Activated gamma-delta T cell (primary cell): ENCODE results near the gene PIANP.

Source experiments
- DNase-seq: peaks from one replicate; lab custom pipeline; 2025; lab: John Stamatoyannopoulos, UW

The PIANP gene

GRCh38 chr12:6703631-6704030 is 3.0 kb upstream of the PIANP start:
- no peak for DNase-seq

- DNase-seq = no peak
These were observed 608 bp upstream of the PIANP start for GRCh38 chr12:6701078-6701768.

DNA sequence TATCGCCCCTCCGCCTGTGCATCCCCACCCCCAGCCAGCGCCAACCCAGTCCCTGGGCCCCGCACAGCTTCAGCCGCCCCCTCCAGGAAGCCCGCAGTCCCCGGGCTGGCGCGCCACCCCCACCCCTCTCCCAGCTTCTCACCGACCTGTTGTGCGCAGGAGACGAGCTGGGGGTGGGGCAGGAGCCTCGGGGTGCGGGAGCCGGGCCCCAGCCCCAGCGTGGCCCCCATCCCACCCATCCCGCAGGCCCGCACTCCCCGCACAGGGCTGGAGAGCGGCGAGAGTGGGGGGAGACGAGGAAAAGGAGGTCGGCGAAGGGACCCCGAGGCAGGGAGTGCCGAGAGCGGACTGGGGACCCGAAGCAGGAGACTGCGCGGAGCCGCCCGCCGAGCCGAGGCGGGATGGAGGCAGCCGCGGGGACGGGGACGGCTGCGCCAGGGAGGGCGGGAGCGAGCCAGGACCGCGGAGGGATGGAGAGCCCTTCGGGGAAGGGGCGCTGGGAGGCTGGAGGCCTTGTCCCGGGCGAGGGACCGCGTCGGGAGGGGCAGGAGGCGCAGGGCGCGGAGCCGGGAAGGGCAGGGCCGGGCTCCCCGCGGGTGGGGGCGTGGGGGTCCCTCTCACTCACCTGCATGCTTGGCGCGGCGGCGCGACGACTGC is 498 bp downstream of the PIANP start:
- DNase-seq = no peak

DNA sequence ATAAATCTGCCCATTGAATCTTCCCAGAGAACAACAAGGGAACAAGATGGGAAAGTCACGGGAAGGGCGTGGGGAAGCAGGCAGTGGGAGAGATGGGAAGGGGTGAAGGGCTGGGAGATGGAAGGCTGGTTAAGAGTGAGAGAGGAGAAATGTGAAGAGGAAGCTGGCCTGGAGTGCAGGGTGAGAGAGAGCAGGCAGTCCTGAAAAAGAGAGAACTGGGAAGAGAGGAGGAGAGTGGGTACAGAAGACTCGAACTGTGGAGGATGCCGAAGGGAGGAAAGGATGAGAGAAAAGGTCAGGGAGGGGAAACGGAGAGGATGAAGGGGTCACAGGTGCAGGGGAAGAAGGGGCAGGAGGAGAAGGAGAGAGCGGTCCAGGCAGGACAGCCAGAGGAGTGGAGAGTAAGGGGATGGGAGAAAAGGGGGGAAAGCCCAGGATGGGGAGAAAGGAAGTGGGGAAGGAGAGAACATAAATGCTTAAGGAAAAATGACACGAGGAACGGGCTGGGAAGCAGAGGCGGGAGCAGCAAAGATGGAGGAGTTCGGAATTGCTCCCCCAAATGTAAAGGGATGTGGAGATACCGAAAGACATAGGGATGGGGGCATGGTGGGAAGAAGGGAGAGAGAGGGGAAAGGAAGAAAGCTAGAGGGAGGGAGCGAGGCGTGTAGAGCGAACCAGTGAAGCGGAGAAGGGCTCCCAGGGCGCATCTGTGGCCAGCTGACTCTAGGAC is 1.2 kb downstream of the PIANP start:
- DNase-seq = no peak

DNA sequence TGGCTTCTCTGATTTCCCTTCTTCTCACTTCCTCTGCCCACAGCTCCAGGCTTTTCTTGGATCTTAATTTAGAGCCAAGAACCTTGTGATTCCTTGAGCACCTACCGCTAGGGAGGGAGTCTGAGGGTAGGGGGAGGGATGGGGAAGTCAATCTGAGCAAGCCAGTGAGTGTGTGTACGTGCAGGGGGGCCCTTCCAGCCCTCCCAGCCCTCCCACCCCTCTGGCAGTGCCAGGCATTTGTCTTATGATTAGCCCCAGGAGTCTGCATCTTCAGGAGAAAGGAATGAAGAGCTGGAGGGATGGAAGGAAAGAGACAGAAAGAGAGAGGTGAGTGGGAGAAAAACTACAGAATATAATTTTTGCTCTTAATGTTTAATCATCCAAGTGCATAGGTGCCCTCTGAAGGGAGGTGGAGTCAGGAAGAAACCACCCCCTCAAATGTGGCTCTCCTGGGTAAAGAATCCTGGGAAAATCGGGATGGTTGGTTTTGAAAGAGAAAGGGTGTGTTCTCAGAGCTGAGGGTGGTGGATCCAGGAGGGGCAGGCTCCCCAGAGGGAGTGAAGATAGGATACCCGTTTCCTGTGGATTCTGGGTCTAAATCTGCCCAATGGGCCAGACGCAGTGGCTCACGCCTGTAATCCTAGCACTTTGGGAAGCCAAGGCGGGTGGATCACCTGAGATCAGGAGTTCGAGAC is 2.1 kb downstream of the PIANP start:
- no peak for DNase-seq

DNA sequence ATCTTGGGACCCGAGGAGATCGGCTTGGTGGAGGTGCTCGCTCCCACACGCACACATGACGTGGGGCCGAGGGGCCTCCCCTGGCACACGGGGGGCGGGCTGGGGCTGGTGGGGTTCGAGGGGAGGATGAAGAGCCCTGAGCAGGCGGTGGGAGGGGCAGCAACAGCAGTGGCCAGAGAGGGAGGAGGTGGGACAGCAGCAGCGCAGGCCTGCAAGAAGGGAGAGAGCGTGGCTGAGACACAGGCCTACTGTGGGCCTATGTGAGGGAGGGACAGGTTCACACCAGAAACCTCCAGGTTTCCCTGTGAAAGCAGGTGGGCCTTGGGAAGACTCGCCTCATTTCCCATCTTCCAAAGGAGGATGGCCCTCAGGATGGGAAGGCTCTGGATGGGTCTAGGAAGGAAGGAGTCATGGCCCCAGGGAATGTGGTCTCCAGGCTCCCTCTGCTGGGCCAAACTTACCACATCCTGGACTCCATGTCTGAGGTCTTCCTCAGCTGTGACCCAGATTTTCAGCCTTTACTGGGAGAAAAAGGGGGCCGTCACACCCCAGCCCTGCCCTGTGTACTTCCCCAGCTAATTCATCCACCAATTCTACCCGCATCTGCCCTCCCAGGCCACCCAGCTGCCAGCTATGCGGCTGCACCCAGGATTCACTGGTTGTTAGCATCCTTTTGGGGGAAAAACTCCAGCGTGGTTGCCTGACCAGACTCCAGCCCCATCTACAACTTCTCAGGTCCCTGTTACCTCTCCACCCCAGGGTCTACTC is 2.8 kb downstream of the PIANP start:
- no peak for DNase-seq

DNA sequence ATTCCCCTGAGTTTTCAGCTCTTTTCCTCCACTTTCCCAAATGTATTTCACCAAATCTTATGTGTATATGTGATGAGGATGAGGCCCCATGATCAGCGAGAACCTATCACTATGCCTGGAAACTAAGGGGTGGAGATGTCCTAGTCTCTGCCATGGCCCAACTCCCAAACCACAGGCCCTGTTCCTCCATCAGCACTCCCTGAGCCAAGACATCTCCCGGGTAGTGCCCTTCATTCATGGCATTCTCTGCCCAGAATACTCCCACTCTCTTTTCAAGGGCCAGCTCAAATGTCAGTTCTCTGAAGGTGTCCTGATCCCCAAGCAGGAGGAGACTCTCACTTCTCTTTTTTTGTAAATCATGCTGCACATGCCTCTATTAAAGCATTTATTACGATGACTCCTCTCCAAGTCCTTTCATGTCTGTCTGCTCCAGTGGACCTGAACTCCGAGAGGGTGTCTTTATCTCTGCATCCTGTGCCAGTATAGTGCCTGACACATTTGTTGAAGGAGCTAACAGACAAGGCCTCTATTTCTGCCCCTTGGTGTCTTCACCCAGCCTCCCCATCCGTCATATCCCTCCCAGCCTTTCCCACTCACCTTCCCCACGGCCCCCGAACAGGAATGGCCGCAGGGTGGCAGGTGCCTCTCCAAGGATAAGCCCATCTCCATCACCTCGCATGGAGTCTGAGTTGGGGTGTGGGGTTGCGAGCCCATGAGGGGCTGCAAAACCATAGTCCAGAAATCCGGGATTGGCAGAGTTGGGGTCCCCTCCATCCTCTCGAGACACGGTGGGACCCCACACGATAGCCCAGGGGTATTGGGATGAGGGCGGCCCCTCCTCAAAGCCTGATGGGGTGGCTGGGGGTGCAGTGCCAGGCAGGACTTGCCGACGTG is 3.7 kb downstream of the PIANP start:
- DNase-seq = no peak

- no peak for DNase-seq
These were observed 5.1 kb downstream of the PIANP start for GRCh38 chr12:6695313-6696045.

DNA sequence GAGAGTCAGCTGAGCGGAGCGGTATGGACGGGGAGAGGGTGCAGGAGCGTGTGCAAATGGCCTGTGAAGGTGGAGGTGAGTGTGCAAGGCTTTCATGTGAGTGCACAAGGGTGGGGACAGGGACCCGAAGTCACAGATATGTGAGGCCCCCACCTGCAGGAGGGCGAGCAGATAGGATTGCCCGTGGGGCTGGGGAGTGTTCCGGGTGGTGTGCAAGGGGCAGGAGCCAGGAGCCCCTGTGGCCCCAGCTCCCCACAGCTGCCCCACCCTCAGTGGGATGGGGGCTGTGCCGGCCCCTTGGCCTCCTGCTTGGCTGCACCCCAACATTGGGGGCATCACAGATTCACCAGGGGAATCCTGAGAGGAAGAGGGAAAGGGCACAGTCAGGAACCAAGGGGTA is 5.9 kb downstream of the PIANP start:
- DNase-seq = no peak

DNA sequence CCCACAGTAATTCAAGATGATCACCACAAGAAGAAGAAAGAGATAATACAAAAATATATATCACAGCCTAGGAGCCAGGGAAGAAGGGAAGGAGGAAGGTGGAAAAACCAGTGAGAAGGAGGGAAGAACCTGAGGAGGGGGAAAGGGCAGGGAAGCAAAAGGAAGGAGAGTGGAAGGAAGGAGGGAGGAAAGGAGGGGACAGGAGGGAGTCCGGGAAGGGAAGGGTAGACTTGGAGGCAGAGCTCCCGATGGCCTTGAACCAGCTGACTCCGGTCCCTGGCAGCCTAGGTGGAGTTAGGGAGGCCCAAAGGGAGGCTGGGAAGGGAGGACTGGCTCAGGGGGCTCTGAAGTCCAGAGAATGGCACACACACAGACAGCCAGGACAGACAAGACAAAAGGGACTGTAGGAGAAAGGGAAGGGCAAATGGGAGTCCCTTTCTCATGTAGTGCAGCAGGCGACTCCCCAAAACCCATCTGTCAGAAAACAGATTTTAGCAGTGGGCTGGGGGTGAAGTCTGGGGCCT is 6.7 kb downstream of the PIANP start:
- no peak for DNase-seq

DNA sequence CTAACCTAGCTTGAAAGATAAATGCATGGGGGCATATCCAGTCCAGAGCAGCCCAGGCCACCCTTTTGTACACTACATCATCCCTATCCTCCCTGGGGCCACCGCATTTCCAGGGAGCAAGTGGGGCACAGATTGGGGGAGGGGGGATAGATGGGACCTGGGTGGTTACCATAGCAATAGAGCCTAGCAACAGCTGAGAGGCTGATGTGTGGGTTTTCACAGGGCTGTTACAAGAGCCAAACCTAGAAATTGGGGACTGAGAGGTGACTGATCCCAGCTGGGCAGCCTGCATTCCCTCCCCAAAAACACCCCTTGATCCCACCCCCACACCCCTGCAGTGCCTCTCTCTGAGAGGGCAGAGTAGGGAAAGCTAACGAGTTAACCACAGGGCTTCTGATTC is 7.7 kb downstream of the PIANP start:
- no peak for DNase-seq

DNA sequence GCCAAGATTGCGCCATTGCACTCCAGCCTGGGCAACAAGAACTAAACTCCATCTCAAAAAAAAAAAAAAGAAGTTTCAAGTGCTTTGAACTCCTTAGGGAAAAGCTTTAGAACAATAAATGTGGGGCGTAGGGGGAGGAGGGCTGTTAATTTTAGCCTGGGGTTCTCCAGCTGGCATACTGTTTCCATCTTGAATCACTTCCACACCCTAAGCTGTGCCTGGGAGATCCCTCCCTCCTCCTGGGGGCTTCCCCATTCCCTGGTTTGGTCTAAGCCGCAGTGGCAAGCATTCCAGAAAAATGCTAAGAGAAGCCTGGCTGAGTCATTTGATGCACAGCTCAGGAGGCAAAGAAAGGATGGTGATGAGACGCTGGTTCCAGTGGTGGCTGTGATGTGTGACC is 9.1 kb downstream of the PIANP start:
- no peak for DNase-seq

DNA sequence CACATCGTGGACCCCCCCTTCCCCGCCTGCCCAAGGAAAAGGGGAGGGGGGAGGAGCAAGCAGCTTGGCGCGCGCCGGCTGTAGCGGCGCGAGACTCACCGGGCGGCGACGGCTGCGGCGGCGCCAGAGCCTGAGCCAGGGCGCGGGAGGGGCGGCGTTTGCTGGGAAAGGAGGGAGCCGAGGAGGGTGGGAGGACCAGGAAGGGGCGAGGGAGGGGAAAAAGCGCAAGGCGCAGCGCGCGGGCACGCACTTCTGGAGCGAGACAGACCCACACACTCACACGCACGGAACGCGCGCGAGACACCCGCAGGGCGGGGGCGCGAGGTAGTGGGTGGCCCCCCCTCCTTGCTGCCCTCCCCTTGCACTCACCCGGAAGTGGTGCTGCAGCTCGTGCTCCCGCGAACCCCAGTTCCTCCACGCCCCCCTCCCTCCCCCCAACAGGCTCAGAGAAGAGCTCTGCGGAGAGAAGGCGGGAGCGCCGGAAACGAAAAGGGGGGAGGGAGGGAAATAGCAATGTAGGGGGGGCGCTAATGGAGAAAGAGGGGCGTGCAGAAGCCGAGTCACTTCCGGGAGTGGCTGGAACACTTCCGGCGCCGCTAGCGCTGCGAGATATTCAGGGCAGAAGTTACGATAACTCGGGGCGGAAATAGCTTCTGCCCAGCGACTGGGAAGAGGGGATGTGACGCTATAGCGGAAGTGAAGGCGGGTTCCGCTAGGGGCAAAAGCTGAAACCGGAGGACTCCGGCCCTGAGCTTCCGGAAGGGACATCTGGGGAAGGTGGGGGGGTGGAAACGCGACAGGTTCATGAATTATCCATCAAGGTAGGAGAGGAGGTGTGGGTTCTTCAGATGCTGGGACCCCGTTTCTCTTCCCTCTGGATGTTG is 11.4 kb downstream of the PIANP start, which contains the start of gene ZNF384:
Gene ZNF384, minus strand, starts transcription at position 377 of the 884 bp plus-strand sequence. CDS start 9,855 bp downstream, outside the sequence.
- peak; percentile 93 for DNase-seq

DNA sequence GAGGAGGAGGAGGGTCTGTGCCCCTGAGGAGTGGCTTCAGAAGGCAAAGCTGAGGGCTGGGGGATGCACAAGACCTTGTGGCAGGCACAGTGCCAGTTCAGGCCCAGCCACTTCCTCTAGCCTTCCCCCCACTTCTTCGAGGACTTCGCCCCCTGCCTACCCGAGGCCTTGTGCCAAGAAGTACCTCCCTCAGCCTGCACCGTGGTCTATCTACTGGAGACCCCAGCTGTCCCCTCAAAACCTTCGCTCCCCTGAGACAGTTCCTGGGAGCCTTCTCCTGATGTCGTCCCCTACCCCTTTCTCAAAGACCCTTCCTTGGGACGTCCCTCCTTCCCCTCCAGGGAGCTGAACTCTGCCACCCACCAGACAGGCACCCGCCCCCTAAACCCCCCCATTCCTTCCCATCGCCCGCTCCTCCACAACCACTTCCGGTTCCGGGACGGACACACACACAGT is 12.0 kb downstream of the PIANP start:
- no peak for DNase-seq

GRCh38 chr12:6685814-6686213 is 14.8 kb downstream of the PIANP start:
- no peak for DNase-seq

DNA sequence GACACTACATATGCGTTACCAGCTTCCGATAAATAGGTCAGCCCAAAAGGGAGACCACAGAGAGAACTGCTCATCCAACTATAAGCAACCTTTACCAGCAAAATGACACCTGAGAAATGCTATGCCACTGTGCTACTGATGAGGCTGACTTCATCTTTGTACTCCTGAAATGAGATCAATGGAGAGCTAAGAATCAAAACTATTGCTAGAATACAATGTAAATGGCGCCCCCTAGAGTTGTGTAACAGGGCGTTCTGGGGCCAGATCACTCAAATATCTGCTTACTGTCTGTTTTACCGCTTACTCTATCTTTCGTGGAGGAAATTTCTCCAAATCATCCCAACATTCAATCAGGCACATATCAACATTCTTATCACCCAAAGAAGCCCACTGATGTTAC is 16.0 kb downstream of the PIANP start:
- no peak for DNase-seq

GRCh38 chr12:6676962-6677361 is 23.7 kb downstream of the PIANP start:
- no peak for DNase-seq

GRCh38 chr12:6672143-6672542 is 28.5 kb downstream of the PIANP start:
- no peak for DNase-seq
